Endothelial cell of umbilical vein (primary cell): ENCODE results near the gene ATP9B. TPM values are rescaled to one million over a fixed set of nuclear protein-coding genes. Genes with fewer than 3 reads are reported as not detected.

Source experiments
- BruUV-seq: library from RNA; stranded (reverse); fragments of 400-500 nt; replicated peaks from 2 replicates; lab custom pipeline; 2021; lab: Mats Ljungman, UMichigan
- CTCF ChIA-PET: fragments of 300-600, 350-600 bp; sonication (Branson Sonifier 250); formaldehyde crosslinking; loops from one replicate; lab custom pipeline; 2021; ENCODE audit warnings: antibody characterized with exemption, inconsistent platforms; lab: Charles Lee
- POLR2A ChIA-PET: fragments of 300-600, 350-600 bp; sonication (Branson Sonifier 250); formaldehyde crosslinking; loops from one replicate; lab custom pipeline; 2021; ENCODE audit warnings: antibody characterized with exemption, inconsistent platforms; lab: Charles Lee
- DNase-seq: peaks from one replicate; pipeline ENCODE4 v3.0.0-alpha.2; 2011; ENCODE audit warnings: low read depth, low spot score
- FAIRE-seq: peaks from 2 replicates; lab custom pipeline; 2011; peaks lifted over from hg19 to GRCh38; lab: Jason Lieb, UNC
- H2AFZ ChIP-seq: 2 replicates; pipeline ENCODE4 v1.6.0; 2012; ENCODE audit warnings: low read depth, low read length, control low read depth, inconsistent platforms
- H3K27ac ChIP-seq: 2 replicates; pipeline ENCODE4 v1.5.1; 2011; ENCODE audit warnings: low read depth, mild to moderate bottlenecking, control low read depth, low read length, moderate library complexity; ENCODE audit not compliant: insufficient read depth
- H3K27me3 ChIP-seq, 2 experiments: 2 replicates each; pipeline versions ENCODE4 v1.6.0 to v1.6.1; 2011; ENCODE audit warnings: low read length in 2 of 2, mixed read lengths in 1 of 2; ENCODE audit not compliant: control insufficient read depth in 2 of 2, insufficient read depth in 2 of 2
- H3K36me3 ChIP-seq, 2 experiments: 2 replicates in 1 of 2; 3 replicates in 1 of 2; pipeline ENCODE4 v1.5.1; 2011; ENCODE audit warnings: low read length in 2 of 2, mild to moderate bottlenecking in 1 of 2, moderate library complexity in 1 of 2; ENCODE audit not compliant: control insufficient read depth in 2 of 2, insufficient read depth in 2 of 2; ENCODE audit errors: extremely low read depth in 1 of 2
- H3K4me1 ChIP-seq: 3 replicates; pipeline ENCODE4 v1.5.1; 2011; ENCODE audit warnings: mild to moderate bottlenecking, low read length; ENCODE audit not compliant: control insufficient read depth, insufficient read depth; ENCODE audit errors: extremely low read depth
- H3K4me2 ChIP-seq: 2 replicates; pipeline ENCODE4 v1.6.1; 2011; ENCODE audit warnings: low read length, control low read depth, mixed read lengths; ENCODE audit not compliant: insufficient read depth
- H3K4me3 ChIP-seq, 3 experiments: fragments of 200-600 bp in 1 of 3; sonication (generic), shearing (Covaris generic) in 1 of 3; replicated peaks in 1 of 3; 2 replicates each; pipeline ENCODE4 v1.5.1; 2011 to 2016; ENCODE audit warnings: control low read depth in 3 of 3, low read length in 3 of 3, mild to moderate bottlenecking in 2 of 3, inconsistent platforms in 1 of 3, low read depth in 1 of 3, moderate library complexity in 1 of 3; ENCODE audit not compliant: insufficient read depth in 1 of 3
- H3K79me2 ChIP-seq: 2 replicates; pipeline ENCODE4 v1.6.0; 2012; ENCODE audit warnings: low read length, inconsistent platforms; ENCODE audit not compliant: control insufficient read depth, insufficient read depth
- H3K9ac ChIP-seq: replicated peaks from 2 replicates; pipeline ENCODE3; 2011; ENCODE audit warnings: low read length, control low read depth; ENCODE audit not compliant: insufficient read depth; ENCODE audit errors: extremely low read depth
- H3K9me1 ChIP-seq: replicated peaks from 3 replicates; pipeline ENCODE4 v1.6.0; 2011; ENCODE audit warnings: mild to moderate bottlenecking, low read length; ENCODE audit not compliant: control insufficient read depth, insufficient read depth; ENCODE audit errors: extremely low read depth
- H3K9me3 ChIP-seq: replicated peaks from 2 replicates; pipeline ENCODE4 v1.5.1; 2012; ENCODE audit warnings: low read length, inconsistent platforms; ENCODE audit not compliant: control insufficient read depth, insufficient read depth
- H4K20me1 ChIP-seq: replicated peaks from 2 replicates; pipeline ENCODE3; 2011; ENCODE audit warnings: mild to moderate bottlenecking, low read length; ENCODE audit not compliant: control insufficient read depth, insufficient read depth; ENCODE audit errors: extremely low read depth
- EZH2 ChIP-seq: IDR thresholded peaks from 2 replicates; pipeline ENCODE4 v1.6.1; 2012; ENCODE audit warnings: borderline replicate concordance, low read depth, mild to moderate bottlenecking, moderate library complexity, low read length, inconsistent platforms; ENCODE audit not compliant: severe bottlenecking
- FOS ChIP-seq: IDR thresholded peaks from 2 replicates; pipeline ENCODE4 v1.6.1; 2011; ENCODE audit warnings: mild to moderate bottlenecking, low read length, moderate library complexity, borderline replicate concordance; ENCODE audit not compliant: insufficient read depth
- GATA2 ChIP-seq: IDR thresholded peaks from 2 replicates; pipeline ENCODE4 v1.7.0; 2011; ENCODE audit warnings: low read depth, mild to moderate bottlenecking, moderate library complexity, mixed read lengths, low read length; ENCODE audit not compliant: insufficient read length, insufficient read depth
- JUN ChIP-seq: IDR thresholded peaks from 2 replicates; pipeline ENCODE4 v1.6.1; 2011; ENCODE audit warnings: borderline replicate concordance, low read depth; ENCODE audit not compliant: insufficient read length, insufficient read depth
- MYC ChIP-seq: IDR thresholded peaks from one replicate; pipeline ENCODE4 v1.6.1; 2011; ENCODE audit warnings: mild to moderate bottlenecking, low read depth, low read length
- POLR2A ChIP-seq: IDR thresholded peaks from 2 replicates; pipeline ENCODE4 v1.6.1; 2012; ENCODE audit warnings: low read depth, mild to moderate bottlenecking, control low read depth, low read length
- POLR2AphosphoS5 ChIP-seq: IDR thresholded peaks from 2 replicates; pipeline ENCODE4 v1.6.1; 2012; ENCODE audit warnings: low read depth, mild to moderate bottlenecking, control low read depth, low read length, moderate library complexity; ENCODE audit not compliant: insufficient read depth
- dilution Hi-C: fragments of 300-500 bp; cut with MboI; formaldehyde crosslinking; loops from one replicate; pipeline ENCODE4 v1.15.0; 2019; ENCODE audit warnings: low sequenced_read_pairs; ENCODE audit not compliant: extremely low pct_ligation_motif_present
- intact Hi-C: fragments of 100-400 bp; cut with micrococcal nuclease; formaldehyde crosslinking; loops from one replicate; pipeline ENCODE4 v1.10.0; 2022
- polyA plus RNA-seq, 4 experiments: library from polyadenylated mRNA; depleted of rRNA in 3 of 4; stranded (reverse) in 3 of 4; unstranded in 1 of 4; fragments of >200 nt; gene quantifications; 2 replicates each; pipeline versions ENCODE4 v1.2.1 to v1.2.3, GENCODE V29; 2011 to 2012; ENCODE audit warnings: missing spikeins in 1 of 4
- total RNA-seq: library from RNA; stranded (reverse); gene quantifications from 2 replicates; pipeline ENCODE4 v1.2.3, GENCODE V29; 2021
- TF ChIP-seq, protein P1 (sequence below): IDR thresholded peaks from 2 replicates; pipeline ENCODE4 v1.6.1; 2011; ENCODE audit not compliant: insufficient read depth, insufficient read length
- TF ChIP-seq, protein P2 (sequence below), 2 donors: IDR thresholded peaks; 1 replicate in 1 of 2; 2 replicates in 1 of 2; pipeline ENCODE4 v1.5.1; 2011; ENCODE audit warnings: low read length in 2 of 2, mild to moderate bottlenecking in 2 of 2, moderate library complexity in 2 of 2, control low read depth in 1 of 2, inconsistent platforms in 1 of 2, low read depth in 1 of 2; ENCODE audit not compliant: insufficient read depth in 1 of 2; ENCODE audit errors: extremely low read depth in 1 of 2

Gene ATP9B
- total and polyA plus RNA-seq, 2 donors (not counting 3 experiments of a cell fraction or from before 2014, with no cell fraction given) = 14.6 to 18.2 TPM

DNA sequence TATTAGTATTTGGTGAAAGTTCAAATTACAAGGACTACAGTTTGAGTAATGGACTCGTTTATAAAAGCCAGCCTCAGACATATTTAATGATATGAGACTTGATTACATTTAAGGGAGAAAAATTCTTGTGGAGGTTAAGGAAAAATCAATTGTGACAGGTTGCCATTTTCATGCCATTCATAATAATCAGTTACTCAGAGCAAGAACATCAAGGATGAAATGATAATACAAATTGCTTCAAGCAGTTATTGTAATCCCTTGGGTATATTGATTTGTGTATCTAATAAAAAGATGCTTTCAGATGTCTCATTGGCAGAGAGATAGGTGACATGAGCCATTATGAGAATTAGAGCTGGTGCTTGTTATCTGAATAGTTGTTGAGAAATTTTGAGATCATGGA, 153.6 kb downstream of the ATP9B start:
- Histone ChIP-seq H3K4me1 (no peaks in the 10 kb centered on the region), H3K9me3 (no peaks in the 10 kb centered on the region), H3K27me3 (no peaks in the 10 kb centered on the region), H4K20me1 (no peaks in the 10 kb centered on the region), H3K27ac (no peak overlapping the region), H3K9ac (no peak overlapping the region), H3K36me3 (no peaks in the 10 kb centered on the region), H3K9me1 (no peaks in the 10 kb centered on the region), H3K4me3 (no peak overlapping the region), H3K79me2 (no peaks in the 10 kb centered on the region), H3K4me2 (no peak overlapping the region), H2AFZ (no peak overlapping the region)
- DNase-seq (no peak), FAIRE-seq (peak; percentile 28)
- no TSS peak for BruUV-seq
- TF ChIP-seq FOS (no peak), GATA2 (no peak), POLR2AphosphoS5 (no peak), MYC (no peak), JUN (no peak), POLR2A (no peak), EZH2 (no peak)
- TF ChIP-seq, protein P1, sequence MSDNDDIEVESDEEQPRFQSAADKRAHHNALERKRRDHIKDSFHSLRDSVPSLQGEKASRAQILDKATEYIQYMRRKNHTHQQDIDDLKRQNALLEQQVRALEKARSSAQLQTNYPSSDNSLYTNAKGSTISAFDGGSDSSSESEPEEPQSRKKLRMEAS = no peak
- TF ChIP-seq, protein P2, sequence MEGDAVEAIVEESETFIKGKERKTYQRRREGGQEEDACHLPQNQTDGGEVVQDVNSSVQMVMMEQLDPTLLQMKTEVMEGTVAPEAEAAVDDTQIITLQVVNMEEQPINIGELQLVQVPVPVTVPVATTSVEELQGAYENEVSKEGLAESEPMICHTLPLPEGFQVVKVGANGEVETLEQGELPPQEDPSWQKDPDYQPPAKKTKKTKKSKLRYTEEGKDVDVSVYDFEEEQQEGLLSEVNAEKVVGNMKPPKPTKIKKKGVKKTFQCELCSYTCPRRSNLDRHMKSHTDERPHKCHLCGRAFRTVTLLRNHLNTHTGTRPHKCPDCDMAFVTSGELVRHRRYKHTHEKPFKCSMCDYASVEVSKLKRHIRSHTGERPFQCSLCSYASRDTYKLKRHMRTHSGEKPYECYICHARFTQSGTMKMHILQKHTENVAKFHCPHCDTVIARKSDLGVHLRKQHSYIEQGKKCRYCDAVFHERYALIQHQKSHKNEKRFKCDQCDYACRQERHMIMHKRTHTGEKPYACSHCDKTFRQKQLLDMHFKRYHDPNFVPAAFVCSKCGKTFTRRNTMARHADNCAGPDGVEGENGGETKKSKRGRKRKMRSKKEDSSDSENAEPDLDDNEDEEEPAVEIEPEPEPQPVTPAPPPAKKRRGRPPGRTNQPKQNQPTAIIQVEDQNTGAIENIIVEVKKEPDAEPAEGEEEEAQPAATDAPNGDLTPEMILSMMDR (IDR thresholded peaks at IDR 0.05; ENCODE audit: extremely low read depth in 1 of 2, insufficient read depth in 1 of 2, low read depth in 1 of 2, low read length in 2 of 2) = no peak
- intact Hi-C loops = no loop called here
- ChIA-PET CTCF (no interaction called here), POLR2A (no interaction called here)
- dilution Hi-C loops = no loop called here
